Cardiac fibroblast (primary cell): ENCODE measurements around the gene ACOX3.
A peak's percentile ranks its signal among the peaks of the same experiment; 100 is the strongest.

Experiments used
- DNase-seq, 2 donors: peaks; one replicate each; pipeline versions ENCODE4 v3.0.0 to v3.0.0-alpha.2; 2010; ENCODE audit warnings: low read depth in 2 of 2
- H3K4me3 ChIP-seq, 2 donors: replicated peaks in 1 of 2; 1 replicate in 1 of 2; 2 replicates in 1 of 2; pipeline ENCODE4 v1.5.1; 2011; ENCODE audit warnings: low read depth in 2 of 2, low read length in 2 of 2, mild to moderate bottlenecking in 2 of 2, moderate library complexity in 1 of 2
- TF ChIP-seq, protein P1 (sequence below): IDR thresholded peaks from one replicate; pipeline ENCODE4 v1.5.1; 2011; ENCODE audit warnings: low read depth, mild to moderate bottlenecking, low read length, inconsistent platforms

Gene ACOX3

DNA sequence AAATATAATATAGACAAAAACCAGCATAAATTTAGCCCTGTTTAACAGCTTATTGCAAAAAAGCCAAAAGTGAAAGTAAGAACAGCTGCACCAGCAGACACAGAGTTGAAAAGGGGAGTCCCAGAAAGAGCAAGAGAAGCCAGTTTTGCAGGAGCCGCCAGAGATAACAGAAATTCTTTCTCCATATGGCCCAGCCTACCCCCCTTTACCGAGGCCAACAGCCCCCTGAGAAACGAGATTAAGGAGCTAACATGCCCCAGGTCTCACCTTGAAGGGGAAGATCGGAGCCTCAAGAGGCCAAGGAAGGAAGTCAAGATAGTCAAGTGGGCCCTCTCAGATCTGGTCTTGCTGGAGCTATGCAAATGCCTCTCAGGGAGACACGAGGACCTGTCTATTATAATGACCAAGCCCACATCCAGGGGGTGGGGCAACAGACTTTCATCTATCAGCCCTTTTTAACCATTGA, 4.8 kb downstream of the ACOX3 start:
- DNase-seq: peak; percentile 14 to 37
- TF ChIP-seq, protein P1, sequence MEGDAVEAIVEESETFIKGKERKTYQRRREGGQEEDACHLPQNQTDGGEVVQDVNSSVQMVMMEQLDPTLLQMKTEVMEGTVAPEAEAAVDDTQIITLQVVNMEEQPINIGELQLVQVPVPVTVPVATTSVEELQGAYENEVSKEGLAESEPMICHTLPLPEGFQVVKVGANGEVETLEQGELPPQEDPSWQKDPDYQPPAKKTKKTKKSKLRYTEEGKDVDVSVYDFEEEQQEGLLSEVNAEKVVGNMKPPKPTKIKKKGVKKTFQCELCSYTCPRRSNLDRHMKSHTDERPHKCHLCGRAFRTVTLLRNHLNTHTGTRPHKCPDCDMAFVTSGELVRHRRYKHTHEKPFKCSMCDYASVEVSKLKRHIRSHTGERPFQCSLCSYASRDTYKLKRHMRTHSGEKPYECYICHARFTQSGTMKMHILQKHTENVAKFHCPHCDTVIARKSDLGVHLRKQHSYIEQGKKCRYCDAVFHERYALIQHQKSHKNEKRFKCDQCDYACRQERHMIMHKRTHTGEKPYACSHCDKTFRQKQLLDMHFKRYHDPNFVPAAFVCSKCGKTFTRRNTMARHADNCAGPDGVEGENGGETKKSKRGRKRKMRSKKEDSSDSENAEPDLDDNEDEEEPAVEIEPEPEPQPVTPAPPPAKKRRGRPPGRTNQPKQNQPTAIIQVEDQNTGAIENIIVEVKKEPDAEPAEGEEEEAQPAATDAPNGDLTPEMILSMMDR: no peak
- H3K4me3 ChIP-seq: peak overlapping the region; percentile 11 to 21

DNA sequence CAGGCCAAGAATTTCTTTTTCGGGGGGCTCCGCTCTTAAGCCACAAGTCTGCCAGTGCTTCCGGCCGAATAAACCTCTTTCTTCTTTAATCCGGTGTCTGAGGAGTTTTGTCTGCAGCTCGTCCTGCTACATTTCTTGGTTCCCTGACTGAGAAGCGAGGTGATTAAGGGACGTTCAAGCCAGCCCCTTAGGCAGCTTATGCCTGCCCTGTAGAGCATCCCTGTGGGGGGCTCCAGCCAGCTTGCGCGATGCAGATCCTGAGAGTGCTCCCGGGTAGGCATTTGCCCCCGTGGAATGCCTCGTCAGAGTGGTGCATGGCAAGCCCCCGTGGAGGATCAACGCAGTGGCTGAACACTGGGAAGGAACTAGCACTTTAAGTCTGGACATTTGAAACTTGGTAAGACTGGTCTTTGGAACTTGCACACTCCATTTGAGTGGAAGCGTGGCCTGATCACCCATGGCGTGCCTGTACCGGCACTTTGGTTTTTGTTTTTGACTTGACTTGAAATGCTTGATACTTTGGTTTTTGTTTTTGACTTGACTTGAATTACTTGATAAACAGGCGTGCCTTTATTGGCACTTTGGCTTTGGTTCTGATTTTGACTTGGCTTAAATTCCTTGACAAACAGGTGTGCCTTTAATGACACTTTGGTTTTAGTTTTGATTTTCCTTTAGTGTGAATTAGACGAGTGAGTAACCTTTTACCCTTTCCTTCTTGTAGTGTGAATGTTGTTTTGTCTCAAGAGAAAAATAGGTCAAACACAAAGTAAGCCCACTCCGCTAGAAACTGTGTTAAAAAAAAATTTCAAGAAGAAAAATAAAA, 6.1 kb downstream of the ACOX3 start:
- DNase-seq: no peak
- H3K4me3 ChIP-seq: no peak overlapping the region
- TF ChIP-seq, protein P1: no peak

- TF ChIP-seq, protein P1: no peak
- peak in 1 of 2 donors; percentile 14 for DNase-seq
- no peak overlapping the region for H3K4me3 ChIP-seq
These were observed 7.4 kb downstream of the ACOX3 start for GRCh38 chr4:8433136-8433535.

- H3K4me3 ChIP-seq: no peak overlapping the region
- TF ChIP-seq, protein P1: no peak
- no peak for DNase-seq
These were observed 9.0 kb downstream of the ACOX3 start for GRCh38 chr4:8431553-8431952.

- peak; percentile 84 to 90 for DNase-seq
- TF ChIP-seq, protein P1: peak; percentile 53
- H3K4me3 ChIP-seq: peak overlapping the region; percentile 75 to 85
These were observed 12.0 kb downstream of the ACOX3 start for GRCh38 chr4:8428288-8429097.

DNA sequence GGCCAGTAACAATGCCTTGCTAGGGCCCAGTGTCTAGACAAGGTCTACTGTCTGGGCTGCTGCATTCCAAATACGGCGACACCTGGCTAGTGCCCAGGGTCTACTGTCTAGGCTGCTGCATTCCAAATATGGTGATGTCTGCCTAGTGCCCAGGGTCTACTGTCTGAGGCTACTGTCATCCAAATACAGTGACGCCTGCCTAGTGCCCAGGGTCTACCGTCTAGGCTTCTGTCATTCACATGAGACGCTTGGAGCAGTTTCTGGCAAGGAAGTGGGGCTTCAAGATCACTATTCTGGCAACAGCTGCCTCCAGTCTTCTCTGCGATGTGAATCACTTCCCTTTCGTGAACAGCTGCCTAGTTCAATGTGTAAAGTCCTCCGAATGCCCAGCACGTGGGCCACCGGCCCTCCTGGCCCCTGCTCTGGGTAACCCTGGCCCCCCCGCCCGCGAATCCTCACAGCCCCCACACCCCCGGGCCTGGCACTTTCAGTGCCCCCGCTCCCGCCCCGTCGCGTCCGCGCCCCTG, 12.7 kb downstream of the ACOX3 start:
- DNase-seq: peak; percentile 45 to 74
- TF ChIP-seq, protein P1: no peak
- peak overlapping the region; percentile 75 to 85 for H3K4me3 ChIP-seq
